GM19455 (cell line): ENCODE measurements around the gene TIMM10.

Experiments used
- ATAC-seq: cut with Tn5 transposase; IDR thresholded peaks from one replicate; pipeline ENCODE4 v1.9.1; 2021; ENCODE audit not compliant: unreplicated experiment

TIMM10 gene

DNA sequence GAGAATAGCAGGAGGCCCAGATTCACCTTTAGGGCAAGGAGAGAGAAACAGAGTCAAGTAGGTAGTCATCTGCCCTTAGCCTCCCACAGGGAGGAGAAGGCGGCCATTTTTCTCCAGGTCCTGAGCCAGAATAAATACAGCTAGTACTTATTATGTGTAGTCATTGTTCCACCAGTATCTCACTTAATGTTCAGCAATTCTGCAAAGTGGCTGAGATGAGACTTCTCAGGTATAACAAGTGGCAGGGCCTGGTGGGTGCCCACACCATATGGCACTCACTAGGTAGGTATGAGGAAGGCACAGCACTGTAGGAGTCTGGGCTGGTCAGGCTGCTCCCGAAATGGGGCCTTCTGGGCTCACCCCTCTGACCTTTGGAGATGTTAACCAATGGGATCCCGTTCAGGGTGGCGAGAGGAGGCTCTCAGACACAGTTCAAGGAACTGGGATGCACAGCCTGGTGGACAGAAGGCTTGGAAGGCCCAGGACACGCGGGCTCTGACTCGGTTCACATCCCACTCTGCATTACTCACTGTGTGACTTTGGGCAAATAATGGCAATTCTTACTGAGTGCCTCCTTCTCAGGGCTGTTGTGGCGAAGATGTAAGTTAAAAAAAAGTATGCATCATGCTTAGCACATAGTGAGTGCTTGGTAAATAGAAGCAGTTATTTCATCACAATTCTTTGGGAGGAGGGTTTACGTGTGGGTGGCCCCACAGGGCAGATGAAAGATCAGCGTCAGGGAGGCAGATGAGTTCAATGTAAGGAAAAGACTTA lies 45.1 kb downstream of the TIMM10 start:
- ATAC-seq: no peak

DNA sequence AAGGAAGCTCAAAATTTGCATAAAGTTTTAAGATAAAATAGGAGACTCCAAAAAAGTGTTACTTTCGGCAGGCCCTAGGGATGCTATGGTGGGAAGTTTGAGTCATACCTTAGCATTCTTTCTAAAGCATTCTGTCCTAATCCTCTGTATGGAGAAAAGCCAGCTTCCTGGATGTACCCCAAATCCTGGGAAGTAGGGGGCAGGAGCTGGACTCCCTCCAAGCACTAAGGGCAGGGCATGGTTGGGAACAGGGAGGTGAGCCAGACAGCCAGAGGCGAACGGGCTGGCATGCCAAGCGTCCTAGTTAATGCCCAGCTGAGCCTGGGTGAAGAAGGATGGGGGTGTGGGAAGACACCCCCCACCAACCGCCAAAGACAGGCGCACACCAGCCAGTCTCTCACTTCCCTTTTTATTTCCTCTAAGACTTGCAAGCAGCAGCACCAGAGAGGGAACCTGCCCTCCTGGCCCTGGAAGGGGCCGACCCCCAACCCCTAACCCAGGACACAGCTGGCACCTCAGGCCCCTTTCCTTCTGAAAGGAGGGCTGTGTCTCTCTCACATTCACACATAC lies 46.3 kb downstream of the TIMM10 start:
- ATAC-seq: no peak

DNA sequence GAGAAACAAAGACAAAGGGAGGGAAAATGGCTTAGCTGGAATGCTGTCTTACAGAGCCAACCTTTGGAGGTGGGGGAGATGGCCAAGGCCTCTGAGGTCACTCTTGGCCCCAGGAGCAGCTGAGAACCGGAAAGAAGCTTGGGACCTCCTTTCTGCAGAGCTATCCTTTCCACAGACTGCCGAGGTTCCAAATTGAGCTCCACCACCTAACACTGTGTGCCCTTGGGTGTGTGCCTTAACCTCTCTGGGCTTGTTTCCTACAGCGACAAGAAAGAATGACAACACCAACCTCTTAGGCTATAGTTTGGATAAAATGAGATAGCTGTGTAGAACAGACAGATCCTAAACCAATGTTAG lies 47.0 kb downstream of the TIMM10 start:
- ATAC-seq: no peak

DNA sequence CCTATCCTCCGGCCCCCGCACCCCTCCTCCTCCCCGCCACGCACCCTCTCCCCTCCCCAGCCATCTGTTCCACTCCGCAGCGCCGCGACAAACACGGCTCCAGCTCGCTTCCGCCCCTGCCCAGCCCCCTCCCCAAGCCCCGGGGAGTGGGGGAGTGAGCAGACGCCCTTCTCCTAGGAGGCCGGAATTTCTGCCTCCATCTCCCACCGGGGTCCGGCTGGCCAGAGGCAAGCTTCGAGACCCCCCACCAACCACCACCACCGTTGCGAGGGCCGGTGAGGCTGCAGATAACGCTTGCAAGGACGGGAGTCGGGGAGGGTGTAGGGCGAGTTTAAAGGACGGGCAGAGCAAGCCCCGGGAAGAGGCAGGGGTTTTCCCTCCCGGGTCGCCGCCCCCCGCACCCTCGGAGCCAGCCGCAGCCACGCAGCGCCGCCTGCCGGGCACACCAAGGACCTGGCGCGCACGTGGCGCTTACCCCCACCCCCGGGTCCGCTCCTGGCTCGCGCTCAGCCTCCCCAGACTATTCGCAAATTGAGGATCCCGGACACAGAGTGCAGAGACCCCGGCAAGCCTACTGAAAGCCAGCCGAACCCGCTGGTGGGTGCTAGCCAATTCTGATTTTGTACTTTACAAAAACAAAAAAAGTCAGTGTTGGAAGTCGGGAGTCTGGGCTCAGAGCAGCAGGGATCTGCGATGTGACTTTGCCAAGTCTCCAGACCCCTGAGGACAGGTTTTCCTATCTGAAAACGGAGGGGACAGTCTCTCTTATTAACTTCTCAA lies 47.6 kb downstream of the TIMM10 start:
- no peak for ATAC-seq

DNA sequence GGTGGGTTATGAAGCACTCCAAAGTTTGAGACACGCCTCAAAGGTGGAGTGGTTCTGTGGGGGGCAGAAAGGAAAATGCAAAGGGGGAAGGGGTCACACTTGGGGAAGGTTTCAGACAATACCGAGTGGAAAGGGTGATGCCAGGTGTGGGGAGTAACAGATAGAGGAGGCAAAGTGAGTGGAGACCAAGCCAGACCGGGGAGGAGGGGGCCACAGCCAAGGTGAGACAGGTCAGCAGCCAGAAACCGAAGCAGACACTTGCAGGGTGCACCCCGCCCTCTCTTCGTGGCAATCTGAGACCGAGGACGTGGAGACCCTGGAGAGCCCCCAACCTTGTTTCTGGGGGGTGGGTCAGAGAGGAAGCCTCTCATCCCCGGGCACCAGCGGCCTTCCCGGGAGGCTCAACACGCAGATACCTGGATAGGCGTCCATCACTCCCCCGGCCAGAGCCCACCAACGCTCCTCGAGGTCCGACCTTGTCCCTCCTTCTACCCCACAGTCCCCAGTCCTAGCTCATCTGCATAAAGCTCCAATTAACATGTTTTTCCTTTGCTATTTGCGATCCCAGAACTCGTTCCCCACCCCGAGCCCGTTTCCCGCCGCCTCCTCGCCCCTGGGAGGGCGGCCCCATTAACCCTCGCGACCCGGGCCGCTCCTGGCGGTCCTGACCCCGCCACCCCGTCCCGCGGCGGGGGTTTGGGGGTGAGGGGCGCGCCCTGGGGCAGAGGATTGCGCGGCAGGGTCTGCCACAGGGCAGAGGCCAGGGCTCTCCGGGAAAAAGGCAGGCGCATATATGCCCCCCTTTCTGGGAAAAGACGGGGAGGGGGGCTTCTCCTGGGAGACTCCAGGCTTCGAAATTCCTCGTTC lies 48.4 kb downstream of the TIMM10 start:
- no peak for ATAC-seq

DNA sequence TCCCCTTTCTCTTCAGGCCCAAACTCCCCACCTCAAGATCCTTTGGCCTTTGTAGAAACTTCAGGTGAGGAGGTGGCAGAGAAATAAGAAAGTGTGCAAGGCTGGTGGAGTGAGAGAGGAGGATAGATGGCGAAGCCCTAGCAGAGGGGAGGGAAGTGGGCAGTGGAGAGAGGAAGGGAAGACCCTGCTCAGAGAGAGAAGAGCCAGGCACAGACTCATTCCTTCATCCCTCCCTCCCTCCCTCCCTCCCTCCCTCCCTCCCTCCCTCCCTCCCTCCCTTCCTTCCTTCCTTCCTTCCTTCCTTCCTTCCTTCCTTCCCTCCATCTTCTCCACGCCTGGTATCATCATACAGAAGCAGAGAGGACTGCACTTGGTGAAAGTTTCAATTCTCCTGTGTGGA lies 49.2 kb downstream of the TIMM10 start:
- no peak for ATAC-seq

DNA sequence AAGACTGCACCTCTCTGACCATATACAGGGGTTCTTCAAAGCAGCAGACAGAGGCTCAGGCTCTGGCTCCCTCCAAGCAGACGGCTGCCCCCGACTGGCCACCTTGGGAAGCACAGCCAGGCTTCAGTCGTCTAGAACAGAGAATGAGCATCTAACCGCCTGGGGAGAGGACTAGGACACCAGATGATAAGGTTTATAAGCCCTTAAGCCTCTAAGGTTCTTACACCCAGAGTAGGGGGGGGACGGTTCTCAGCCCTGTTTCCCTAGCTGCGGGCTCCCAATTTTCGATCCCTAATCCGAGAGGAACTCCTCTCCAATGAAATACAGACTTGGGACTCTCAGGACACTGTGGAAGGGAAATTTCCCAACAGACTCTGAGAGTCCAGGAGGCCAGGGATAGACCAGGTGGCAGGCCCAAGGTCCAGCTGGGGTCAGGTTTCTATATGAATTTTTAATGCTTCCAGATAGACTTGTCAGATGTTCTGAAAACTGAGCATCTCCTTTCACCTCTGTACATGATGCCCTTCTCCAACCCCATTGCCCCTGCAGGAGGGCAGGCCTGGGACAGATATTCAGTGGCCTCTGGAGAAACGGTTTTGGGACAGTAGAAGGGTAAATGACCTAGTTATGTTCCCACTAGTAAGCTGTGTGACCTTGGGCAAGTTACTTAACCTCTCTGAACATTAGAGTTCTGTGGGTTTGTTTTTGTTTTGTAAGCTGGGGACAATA lies 50.0 kb downstream of the TIMM10 start:
- ATAC-seq: no peak

DNA sequence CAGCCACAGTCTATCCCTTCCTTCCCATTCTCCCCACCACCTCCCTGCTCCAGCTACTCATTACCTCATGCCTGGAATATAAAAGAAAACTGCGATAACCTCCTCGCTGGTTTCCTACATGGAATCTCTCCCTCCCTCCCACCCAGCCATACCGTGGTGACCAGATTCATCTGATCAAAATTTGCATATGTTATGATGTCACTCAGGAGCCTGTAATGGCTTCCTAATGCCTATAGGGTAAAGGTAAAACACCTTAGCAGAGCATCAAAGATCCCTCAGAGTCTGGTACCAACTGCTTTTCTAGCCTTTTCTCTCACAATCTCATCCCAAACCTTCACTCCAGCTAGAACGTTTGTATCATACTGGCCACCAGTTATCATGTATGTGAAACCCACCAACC lies 50.6 kb downstream of the TIMM10 start:
- ATAC-seq: no peak

DNA sequence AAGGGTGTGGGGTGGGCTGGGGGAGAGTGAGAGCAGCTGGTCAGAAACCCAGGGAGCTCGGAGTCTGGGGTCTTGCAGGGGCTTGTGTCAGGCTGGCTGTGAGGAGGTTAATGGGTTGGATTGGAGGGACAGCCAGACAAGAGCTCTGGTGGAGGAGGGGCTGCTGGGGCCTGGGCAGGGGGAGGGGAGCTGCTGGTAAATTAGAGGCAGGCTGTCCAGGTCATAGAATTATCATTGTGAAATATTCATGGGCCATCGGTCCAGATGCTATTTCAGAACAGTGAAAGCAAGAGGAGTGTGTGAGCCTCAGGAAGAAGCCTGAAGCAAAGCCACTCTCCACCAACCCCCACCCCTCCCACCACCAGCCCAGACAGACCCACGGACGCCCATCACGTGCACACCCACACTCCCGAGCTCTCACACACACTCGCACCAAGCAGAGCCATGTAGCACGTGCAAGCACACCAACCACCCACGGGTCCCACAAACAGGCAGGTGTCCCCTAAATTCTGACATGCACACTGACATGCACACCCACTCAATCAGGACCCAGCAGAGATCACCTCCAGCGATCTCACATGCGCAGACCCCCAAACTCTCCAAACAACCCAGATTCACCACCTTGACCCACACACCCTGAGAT lies 51.4 kb downstream of the TIMM10 start:
- no peak for ATAC-seq
